HepG2 (cell line): ENCODE measurements around the gene SNRPD3. TPM values are rescaled to one million over a fixed set of nuclear protein-coding genes. Genes with fewer than 3 reads are reported as not detected.
A peak's percentile ranks its signal among the peaks of the same experiment; 100 is the strongest.

Experiments used
- AHDC1 ChIP-seq: sonication (generic); formaldehyde crosslinking; IDR thresholded peaks from 2 replicates; pipeline ENCODE4 v1.5.1; 2020; ENCODE audit warnings: mild to moderate bottlenecking, missing genetic modification reagents, borderline replicate concordance
- CERS6 ChIP-seq: sonication (generic); formaldehyde crosslinking; IDR thresholded peaks from 2 replicates; pipeline ENCODE4 v1.5.0; 2020; ENCODE audit warnings: missing genetic modification reagents
- FOXP4 ChIP-seq: sonication (generic); formaldehyde crosslinking; IDR thresholded peaks from 2 replicates; pipeline ENCODE4 v1.4.0; 2020; ENCODE audit warnings: missing genetic modification reagents
- PLSCR1 ChIP-seq: sonication (generic); formaldehyde crosslinking; IDR thresholded peaks from 2 replicates; pipeline ENCODE4 v1.5.0; 2020; ENCODE audit warnings: missing genetic modification reagents, mild to moderate bottlenecking, borderline replicate concordance
- RBAK ChIP-seq: sonication (generic); formaldehyde crosslinking; IDR thresholded peaks from 2 replicates; pipeline ENCODE4 v1.5.1; 2020; ENCODE audit warnings: mild to moderate bottlenecking, missing genetic modification reagents
- RBM22 ChIP-seq: fragments of 200-400 bp; formaldehyde crosslinking; optimal IDR thresholded peaks from 2 replicates; pipeline ENCODE3; 2017; ENCODE audit warnings: mild to moderate bottlenecking, low read length, moderate library complexity
- SRSF9 ChIP-seq: fragments of 200-400 bp; formaldehyde crosslinking; IDR thresholded peaks from 2 replicates; pipeline ENCODE4 v1.6.1; 2018; ENCODE audit warnings: borderline replicate concordance, mild to moderate bottlenecking, low read depth, low read length; ENCODE audit not compliant: insufficient read depth, poor library complexity, severe bottlenecking
- STAT5B ChIP-seq: sonication (generic); formaldehyde crosslinking; IDR thresholded peaks from 2 replicates; pipeline ENCODE4 v1.4.0; 2020; ENCODE audit warnings: missing genetic modification reagents
- ZNF12 ChIP-seq: sonication (generic); formaldehyde crosslinking; IDR thresholded peaks from 2 replicates; pipeline ENCODE4 v1.5.0; 2020; ENCODE audit warnings: missing genetic modification reagents
- ZNF251 ChIP-seq: sonication (generic); formaldehyde crosslinking; IDR thresholded peaks from 2 replicates; pipeline ENCODE4 v1.9.0; 2021; ENCODE audit warnings: mild to moderate bottlenecking, missing genetic modification reagents
- ZNF546 ChIP-seq: sonication (generic); formaldehyde crosslinking; conservative IDR thresholded peaks from 2 replicates; pipeline ENCODE4 v1.8.1; 2023; ENCODE audit warnings: mild to moderate bottlenecking, missing genetic modification reagents
- ZNF704 ChIP-seq: sonication (generic); formaldehyde crosslinking; IDR thresholded peaks from 2 replicates; pipeline ENCODE4 v1.8.1; 2023; ENCODE audit warnings: mild to moderate bottlenecking, inconsistent platforms, moderate library complexity, missing genetic modification reagents, borderline replicate concordance
- ZNF709 ChIP-seq: sonication (generic); formaldehyde crosslinking; IDR thresholded peaks from 2 replicates; pipeline ENCODE4 v1.5.0; 2020; ENCODE audit warnings: mild to moderate bottlenecking, missing genetic modification reagents
- ZNF816 ChIP-seq: sonication (generic); formaldehyde crosslinking; IDR thresholded peaks from 2 replicates; pipeline ENCODE4 v1.8.0; 2022; ENCODE audit warnings: missing genetic modification reagents, mild to moderate bottlenecking, borderline replicate concordance
- ZSCAN20 ChIP-seq: sonication (generic); formaldehyde crosslinking; IDR thresholded peaks from 2 replicates; pipeline ENCODE4 v1.4.0; 2020; ENCODE audit warnings: missing genetic modification reagents, mild to moderate bottlenecking, borderline replicate concordance
- polyA plus RNA-seq, 8 experiments: library from polyadenylated mRNA; depleted of rRNA in 3 of 8; stranded (reverse) in 7 of 8; unstranded in 1 of 8; fragments of >200 nt; fragmentation: Illumina TruSeq in 4 of 8; extraction: Trizol in 4 of 8; gene quantifications; 2 replicates each; pipeline versions ENCODE4 v1.2.1 to v1.2.3, GENCODE V29; 2011 to 2016; ENCODE audit warnings: low read depth in 4 of 8, missing spikeins in 1 of 8, mixed read lengths in 1 of 8; ENCODE audit not compliant: insufficient read depth in 1 of 8
- total RNA-seq, 5 experiments: library from RNA; depleted of rRNA; stranded (reverse); fragments of >200 nt; fragmentation: Illumina TruSeq; extraction: Trizol; gene quantifications; 2 replicates each; pipeline ENCODE4 v1.2.3, GENCODE V29; 2016; ENCODE audit warnings: low read depth in 1 of 5

Gene SNRPD3
- total and polyA plus RNA-seq, 2 of the 13 experiments (the other 11 are each of a cell fraction or from before 2014, with no cell fraction given), result 110 to 209 TPM

- no peak for TF ChIP-seq ZSCAN20 (CRISPR knock-in tag)
- peak; percentile 88 for TF ChIP-seq FOXP4
- no peak for TF ChIP-seq ZNF251 (CRISPR knock-in tag)
- TF ChIP-seq ZNF546, result no peak
- no peak for TF ChIP-seq RBM22
- TF ChIP-seq ZNF12 (CRISPR knock-in tag), result peak; percentile 64; the same call in 1 of the 2 replicates
- no peak for TF ChIP-seq PLSCR1 (CRISPR knock-in tag)
- no peak for TF ChIP-seq ZNF709 (CRISPR knock-in tag)
- no peak for TF ChIP-seq CERS6 (CRISPR knock-in tag)
- TF ChIP-seq ZNF704 (CRISPR knock-in tag), result no peak
- no peak for TF ChIP-seq RBAK (CRISPR knock-in tag)
- TF ChIP-seq SRSF9, result no peak
- TF ChIP-seq AHDC1 (CRISPR knock-in tag), result peak; percentile 33; the same call in 1 of the 2 replicates
- TF ChIP-seq STAT5B (CRISPR knock-in tag), result no peak
- TF ChIP-seq ZNF816 (CRISPR knock-in tag), result no peak
Observed at GRCh38 chr22:24506802-24507438, 48.9 kb upstream of the SNRPD3 start (continued).
